GM23248 (cell line): ENCODE results near the gene ITGB2. TPM values are rescaled to one million over a fixed set of nuclear protein-coding genes. Genes with fewer than 3 reads are reported as not detected.

Source experiments
- DNase-seq: peaks from one replicate; pipeline ENCODE4 v3.0.0-alpha.2; 2015
- H2AFZ ChIP-seq: fragments of 200-600 bp; sonication (generic); 2 replicates; pipeline ENCODE4 v1.6.1; 2016; ENCODE audit warnings: antibody characterized with exemption
- H3F3A ChIP-seq: fragments of 200-600 bp; sonication (generic); 2 replicates; pipeline ENCODE4 v1.6.1; 2016; ENCODE audit warnings: mild to moderate bottlenecking, antibody characterized with exemption, mixed run types; ENCODE audit not compliant: insufficient read depth
- H3K27ac ChIP-seq: fragments of 200-600 bp; sonication (generic); 2 replicates; pipeline ENCODE4 v1.5.1; 2016; ENCODE audit warnings: mild to moderate bottlenecking
- H3K27me3 ChIP-seq: fragments of 200-600 bp; sonication (generic); replicated peaks from 2 replicates; pipeline ENCODE4 v1.6.1; 2016; ENCODE audit warnings: mild to moderate bottlenecking; ENCODE audit not compliant: insufficient read depth
- H3K36me3 ChIP-seq: fragments of 200-600 bp; sonication (generic); 2 replicates; pipeline ENCODE4 v1.6.1; 2016; ENCODE audit warnings: low read depth, mild to moderate bottlenecking
- H3K4me1 ChIP-seq: fragments of 200-600 bp; sonication (generic); 2 replicates; pipeline ENCODE4 v1.6.1; 2016; ENCODE audit warnings: mild to moderate bottlenecking; ENCODE audit not compliant: insufficient read depth
- H3K4me2 ChIP-seq: fragments of 200-600 bp; sonication (generic); one replicate; pipeline ENCODE4 v1.6.1; 2016; ENCODE audit warnings: mild to moderate bottlenecking; ENCODE audit not compliant: unreplicated experiment
- H3K4me3 ChIP-seq: fragments of 200-600 bp; sonication (generic); 2 replicates; pipeline ENCODE4 v1.5.1; 2016; ENCODE audit warnings: mild to moderate bottlenecking
- H3K79me2 ChIP-seq: fragments of 200-600 bp; sonication (generic); 2 replicates; pipeline ENCODE4 v1.6.1; 2016; ENCODE audit warnings: mild to moderate bottlenecking; ENCODE audit not compliant: insufficient read depth
- H3K9ac ChIP-seq: fragments of 200-600 bp; sonication (generic); 2 replicates; pipeline ENCODE4 v1.6.1; 2016; ENCODE audit warnings: mild to moderate bottlenecking
- H3K9me2 ChIP-seq: fragments of 200-600 bp; sonication (generic); 2 replicates; pipeline ENCODE4 v1.6.1; 2016; ENCODE audit warnings: mixed run types, mild to moderate bottlenecking, moderate library complexity; ENCODE audit not compliant: insufficient read depth
- H3K9me3 ChIP-seq: fragments of 200-600 bp; sonication (generic); one replicate; pipeline ENCODE4 v1.6.1; 2017; ENCODE audit warnings: low read depth
- H4K20me1 ChIP-seq: fragments of 200-600 bp; sonication (generic); 2 replicates; pipeline ENCODE4 v1.6.0; 2016; ENCODE audit not compliant: insufficient read depth
- EZH2 ChIP-seq: fragments of 200-600 bp; sonication (generic); IDR thresholded peaks from 2 replicates; pipeline ENCODE4 v1.6.1; 2018; ENCODE audit warnings: antibody characterized with exemption, mild to moderate bottlenecking; ENCODE audit not compliant: insufficient read depth, poor library complexity, severe bottlenecking
- EZH2phosphoT487 ChIP-seq: fragments of 200-600 bp; sonication (generic); IDR thresholded peaks from 2 replicates; pipeline ENCODE4 v1.6.1; 2018; ENCODE audit warnings: antibody characterized with exemption, moderate library complexity, mild to moderate bottlenecking, low read depth; ENCODE audit not compliant: insufficient read depth
- WGBS, 2 experiments: methylation state at CpG; one replicate each; pipeline ENCODE4 v1.1.6; 2015 to 2017; ENCODE audit warnings: low lambda C conversion rate in 2 of 2, low coverage in 1 of 2; ENCODE audit errors: missing lambda C conversion rate in 2 of 2; 5-methylcytosine and 5-hydroxymethylcytosine counted together
- in situ Hi-C: fragments of 300-500 bp; cut with MboI; formaldehyde crosslinking; loops from 2 replicates; pipeline ENCODE4 v1.15.0; 2020
- polyA plus RNA-seq: library from polyadenylated mRNA; unstranded; fragments of >200 nt; fragmentation: Nextera tagmentation; extraction: Ambion mirVana; gene quantifications from 2 replicates; pipeline ENCODE4 v1.2.1, GENCODE V29; 2016
- total RNA-seq: library from RNA; depleted of rRNA; stranded (reverse); fragments of >200 nt; shearing (Covaris generic); gene quantifications from 2 replicates; pipeline ENCODE4 v1.2.3, GENCODE V29; 2014

ITGB2 gene
- total and polyA plus RNA-seq, 2 experiments from 2014 or later = 1.3 to 2.2 TPM

GRCh38 chr21:44853601-44854390 is 66.9 kb downstream of the ITGB2 start:
- Histone ChIP-seq H3K27me3 (no peaks in the 10 kb centered on the region), H3K27ac (no peak overlapping the region), H3K4me1 (no peaks in the 10 kb centered on the region; the same call in 1 of the 2 replicates), H3K36me3 (peaks cover 64% of the 10 kb centered on the region), H3K9ac (no peak overlapping the region), H2AFZ (no peak overlapping the region), H3K9me2 (no peaks in the 10 kb centered on the region), H3K79me2 (peaks cover 98% of the 10 kb centered on the region), H3F3A (peaks cover under 1% of the 10 kb centered on the region; the same call in 1 of the 2 replicates), H3K4me3 (no peak overlapping the region), H3K9me3 (no peaks in the 10 kb centered on the region), H4K20me1 (peaks cover 13% of the 10 kb centered on the region; the same call in 1 of the 2 replicates), H3K4me2 (no peak overlapping the region)
- no peak for DNase-seq
- TF ChIP-seq EZH2 = no peak
- no peak for TF ChIP-seq EZH2phosphoT487
- WGBS, 2 experiments = 93 to 94% methylated on average over 34 of the region's 34 CpGs
- in situ Hi-C loops = no loop called here

GRCh38 chr21:44850905-44851657 is 69.6 kb downstream of the ITGB2 start:
- Histone ChIP-seq H3K27ac (no peak overlapping the region), H3F3A (peaks cover 11% of the 10 kb centered on the region), H3K27me3 (no peaks in the 10 kb centered on the region), H3K4me3 (no peak overlapping the region), H4K20me1 (no peaks in the 10 kb centered on the region; the same call in 1 of the 2 replicates), H2AFZ (no peak overlapping the region), H3K36me3 (peaks cover 57% of the 10 kb centered on the region), H3K4me1 (peaks cover 7% of the 10 kb centered on the region), H3K9me2 (no peaks in the 10 kb centered on the region), H3K9ac (no peak overlapping the region), H3K9me3 (no peaks in the 10 kb centered on the region), H3K4me2 (no peak overlapping the region), H3K79me2 (peaks cover 76% of the 10 kb centered on the region)
- TF ChIP-seq EZH2 = no peak
- no peak for TF ChIP-seq EZH2phosphoT487
- DNase-seq = no peak
- in situ Hi-C loops = no loop called here
- WGBS, 2 experiments = 89 to 93% methylated on average over 26 of the region's 26 CpGs

GRCh38 chr21:44850208-44850800 is 70.4 kb downstream of the ITGB2 start:
- Histone ChIP-seq H3K9ac (no peak overlapping the region), H3K27me3 (no peaks in the 10 kb centered on the region), H3K9me2 (no peaks in the 10 kb centered on the region), H3K36me3 (peaks cover 54% of the 10 kb centered on the region), H2AFZ (no peak overlapping the region), H3K79me2 (peaks cover 68% of the 10 kb centered on the region), H3F3A (peaks cover 11% of the 10 kb centered on the region), H4K20me1 (no peaks in the 10 kb centered on the region), H3K4me3 (no peak overlapping the region), H3K27ac (no peak overlapping the region), H3K9me3 (no peaks in the 10 kb centered on the region), H3K4me2 (no peak overlapping the region), H3K4me1 (peaks cover 9% of the 10 kb centered on the region)
- in situ Hi-C loops = no loop called here
- 94% methylated on average over 20 of the region's 20 CpGs for WGBS, 2 experiments
- TF ChIP-seq EZH2 = no peak
- TF ChIP-seq EZH2phosphoT487 = no peak
- DNase-seq = no peak

GRCh38 chr21:44849616-44850130 is 71.0 kb downstream of the ITGB2 start:
- Histone ChIP-seq H3K27me3 (no peaks in the 10 kb centered on the region), H3K4me3 (no peak overlapping the region), H3K4me1 (peaks cover 9% of the 10 kb centered on the region), H2AFZ (no peak overlapping the region), H3K9me2 (no peaks in the 10 kb centered on the region), H3K36me3 (peaks cover 48% of the 10 kb centered on the region), H3K4me2 (no peak overlapping the region), H3K9ac (no peak overlapping the region), H4K20me1 (no peaks in the 10 kb centered on the region), H3K9me3 (no peaks in the 10 kb centered on the region), H3F3A (peaks cover 11% of the 10 kb centered on the region), H3K27ac (no peak overlapping the region), H3K79me2 (peaks cover 62% of the 10 kb centered on the region)
- no peak for TF ChIP-seq EZH2phosphoT487
- TF ChIP-seq EZH2 = no peak
- no peak for DNase-seq
- in situ Hi-C loops = no loop called here
- 98 to 99% methylated on average over 12 of the region's 12 CpGs for WGBS, 2 experiments
